Breast epithelium (tissue), 4 donors: ENCODE results near the gene MINDY4. TPM values are rescaled to one million over a fixed set of nuclear protein-coding genes. Genes with fewer than 3 reads are reported as not detected.
A peak's percentile ranks its signal among the peaks of the same experiment; 100 is the strongest.

Source experiments
- DNase-seq, 2 donors: peaks; one replicate each; pipeline ENCODE4 v3.0.0-alpha.2; 2019; ENCODE audit warnings: low spot score in 2 of 2
- H3K27ac ChIP-seq, 2 donors: fragments of 200-600 bp; sonication (generic) in 1 of 2; one replicate each; pipeline ENCODE4 v1.5.1; 2016 to 2019; ENCODE audit warnings: mild to moderate bottlenecking in 1 of 2
- H3K27me3 ChIP-seq, 2 donors: fragments of 200-600 bp; sonication (generic) in 1 of 2; one replicate each; pipeline versions ENCODE4 v1.5.1 to v1.6.0; 2017 to 2019; ENCODE audit warnings: control low read depth in 1 of 2, mild to moderate bottlenecking in 1 of 2
- H3K36me3 ChIP-seq: fragments of 200-600 bp; one replicate; pipeline ENCODE4 v1.5.1; 2019
- H3K4me1 ChIP-seq, 2 donors: fragments of 200-600 bp; sonication (generic); one replicate each; pipeline ENCODE4 v1.5.1; 2016 to 2019; ENCODE audit warnings: control low read depth in 1 of 2
- H3K4me3 ChIP-seq, 3 donors: fragments of 200-600 bp; sonication (generic); 1 replicate in 2 of 3; 2 replicates in 1 of 3; pipeline ENCODE4 v1.5.1; 2016 to 2019; ENCODE audit warnings: mild to moderate bottlenecking in 3 of 3, moderate library complexity in 2 of 3
- H3K9me3 ChIP-seq, 2 donors: fragments of 200-600 bp; sonication (generic) in 1 of 2; one replicate each; pipeline ENCODE4 v1.5.1; 2016 to 2019; ENCODE audit warnings: control low read depth in 1 of 2
- CTCF ChIP-seq, 3 donors: fragments of 450-650 bp; IDR thresholded peaks; one replicate each; pipeline ENCODE4 v1.5.1; 2016 to 2017; ENCODE audit warnings: antibody characterized with exemption in 3 of 3, mild to moderate bottlenecking in 3 of 3, moderate library complexity in 3 of 3
- POLR2A ChIP-seq: fragments of 450-650 bp; IDR thresholded peaks from one replicate; pipeline ENCODE4 v1.6.1; 2016; ENCODE audit warnings: antibody characterized with exemption, mild to moderate bottlenecking, moderate library complexity
- POLR2AphosphoS5 ChIP-seq, 3 donors: sonication (generic); formaldehyde crosslinking; IDR thresholded peaks; one replicate each; pipeline ENCODE4 v1.6.1; 2017; ENCODE audit warnings: antibody characterized with exemption in 3 of 3
- intact Hi-C: fragments of 100-400 bp; cut with DNase I; formaldehyde crosslinking; loops from one replicate; pipeline ENCODE4 v1.15.1; 2023; ENCODE audit warnings: low total_unique reads
- total RNA-seq, 3 donors: library from RNA; depleted of rRNA; stranded (reverse); fragments of >200 nt; gene quantifications; one replicate each; pipeline ENCODE4 v1.1.0, GENCODE V29; 2016

The MINDY4 gene
- total RNA-seq, 3 donors from 2014 or later: 5.6 to 14.9 (median 13.8) TPM

GRCh38 chr7:30923774-30924413 is 152.7 kb downstream of the MINDY4 start:
- DNase-seq: peak in 1 of 2 donors; percentile 14
- no peaks in the 10 kb centered on the region for H3K4me1 ChIP-seq
- peaks cover 6 to 10% of the 10 kb centered on the region in 2 donors for H3K9me3 ChIP-seq
- no peak overlapping the region for H3K27ac ChIP-seq
- no peaks in the 10 kb centered on the region for H3K27me3 ChIP-seq
- TF ChIP-seq CTCF (IDR thresholded peaks at IDR 0.05): no peak
- no peak for TF ChIP-seq POLR2AphosphoS5 (IDR thresholded peaks at IDR 0.05)
- no peak for TF ChIP-seq POLR2A
- H3K4me3 ChIP-seq: no peak overlapping the region
- intact Hi-C loops: no loop called here
- H3K36me3 ChIP-seq: no peaks in the 10 kb centered on the region

- H3K9me3 ChIP-seq: peaks cover 6 to 10% of the 10 kb centered on the region in 2 donors
- TF ChIP-seq CTCF (IDR thresholded peaks at IDR 0.05): no peak
- TF ChIP-seq POLR2A: no peak
- no peak for TF ChIP-seq POLR2AphosphoS5 (IDR thresholded peaks at IDR 0.05)
- DNase-seq: peak in 1 of 2 donors; percentile 22
- no peaks in the 10 kb centered on the region for H3K36me3 ChIP-seq
- no peak overlapping the region for H3K4me3 ChIP-seq
- no peaks in the 10 kb centered on the region for H3K4me1 ChIP-seq
- no peak overlapping the region for H3K27ac ChIP-seq
- H3K27me3 ChIP-seq: no peaks in the 10 kb centered on the region
- intact Hi-C loops: no loop called here
These were observed 153.4 kb downstream of the MINDY4 start for GRCh38 chr7:30924624-30925023.

GRCh38 chr7:30925117-30925516 is 153.9 kb downstream of the MINDY4 start:
- H3K27me3 ChIP-seq: no peaks in the 10 kb centered on the region
- no peak overlapping the region for H3K4me3 ChIP-seq
- DNase-seq: peak in 1 of 2 donors; percentile 9
- no peak overlapping the region for H3K27ac ChIP-seq
- no peaks in the 10 kb centered on the region for H3K36me3 ChIP-seq
- no peaks in the 10 kb centered on the region for H3K4me1 ChIP-seq
- intact Hi-C loops: no loop called here
- peaks cover 6 to 10% of the 10 kb centered on the region in 2 donors for H3K9me3 ChIP-seq
- no peak for TF ChIP-seq CTCF (IDR thresholded peaks at IDR 0.05)
- TF ChIP-seq POLR2AphosphoS5 (IDR thresholded peaks at IDR 0.05): no peak
- no peak for TF ChIP-seq POLR2A

- no peak for TF ChIP-seq CTCF (IDR thresholded peaks at IDR 0.05)
- TF ChIP-seq POLR2AphosphoS5 (IDR thresholded peaks at IDR 0.05): no peak
- TF ChIP-seq POLR2A: no peak
- H3K4me1 ChIP-seq: no peaks in the 10 kb centered on the region
- intact Hi-C loops: no loop called here
- peak in 1 of 2 donors; percentile 33 for DNase-seq
- no peak overlapping the region for H3K27ac ChIP-seq
- no peaks in the 10 kb centered on the region for H3K27me3 ChIP-seq
- peaks cover 6 to 10% of the 10 kb centered on the region in 2 donors for H3K9me3 ChIP-seq
- no peaks in the 10 kb centered on the region for H3K36me3 ChIP-seq
- no peak overlapping the region for H3K4me3 ChIP-seq
These were observed 154.7 kb downstream of the MINDY4 start for GRCh38 chr7:30925913-30926312.

- Histone ChIP-seq H3K4me1 (no peaks in the 10 kb centered on the region), H3K36me3 (no peaks in the 10 kb centered on the region), H3K27me3 (no peaks in the 10 kb centered on the region), H3K9me3 (peaks cover 6 to 10% of the 10 kb centered on the region in 2 donors), H3K4me3 (no peak overlapping the region), H3K27ac (no peak overlapping the region)
- peak; percentile 11 to 31 for DNase-seq
- TF ChIP-seq POLR2AphosphoS5 (IDR thresholded peaks at IDR 0.05) (no peak), POLR2A (no peak), CTCF (IDR thresholded peaks at IDR 0.05) (no peak)
- intact Hi-C loops: no loop called here
These were observed 155.1 kb downstream of the MINDY4 start for GRCh38 chr7:30926313-30926712.
